HEK293T (cell line): ENCODE results near the gene CLEC4A.

Experiments used
- FOXK2 ChIP-seq: fragments of 450-650 bp; IDR thresholded peaks from 2 replicates; pipeline ENCODE4 v1.6.1; 2016; ENCODE audit warnings: mild to moderate bottlenecking
- HDGF ChIP-seq: fragments of 450-650 bp; IDR thresholded peaks from 2 replicates; pipeline ENCODE4 v1.6.1; 2017; ENCODE audit warnings: antibody characterized with exemption, borderline replicate concordance
- SUZ12 ChIP-seq: fragments of 450-650 bp; IDR thresholded peaks from 2 replicates; pipeline ENCODE4 v1.6.1; 2016; ENCODE audit warnings: mild to moderate bottlenecking
- ZNF384 ChIP-seq: fragments of 450-650 bp; IDR thresholded peaks from 2 replicates; pipeline ENCODE4 v1.6.1; 2016

DNA sequence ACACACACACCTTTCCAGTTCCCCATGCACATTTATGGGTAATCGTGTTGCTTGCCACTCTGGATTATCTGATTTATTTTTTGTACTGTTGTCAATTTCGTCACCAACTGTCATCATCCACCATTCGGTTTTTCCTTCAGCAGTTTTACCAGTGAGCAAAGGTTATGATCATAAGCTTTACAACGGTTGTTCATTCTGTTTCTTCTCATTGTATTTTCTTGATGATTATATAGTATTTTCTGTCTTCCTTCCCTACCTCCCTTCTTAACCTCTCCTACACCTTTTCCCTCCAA lies 40.7 kb upstream of the CLEC4A start:
- TF ChIP-seq FOXK2: no peak
- no peak for TF ChIP-seq ZNF384
- TF ChIP-seq HDGF: no peak
- TF ChIP-seq SUZ12: no peak
